Measurements from ENCODE around the gene SLC16A7. TPM values are rescaled to one million over a fixed set of nuclear protein-coding genes. Genes with fewer than 3 reads are reported as not detected.

Gene SLC16A7
- total and polyA plus RNA-seq, 10 of the 15 experiments (the other 5 are each of a cell fraction or from before 2014, with no cell fraction given): 1.5 to 12.9 (median 6.7) TPM

- Histone ChIP-seq H3K36me3 (ENCODE audit: control insufficient read depth in 2 of 2, insufficient read depth in 2 of 2, low read length in 1 of 2) (no peaks in the 10 kb centered on the region), H3K4me2 (ENCODE audit: control insufficient read depth, insufficient read depth) (no peak overlapping the region), H3K9ac (ENCODE audit: control insufficient read depth, insufficient read depth, low read length) (no peak overlapping the region), H4K20me1 (ENCODE audit: control insufficient read depth, insufficient read depth) (no peaks in the 10 kb centered on the region), H3K27ac (ENCODE audit: control insufficient read depth, insufficient read depth) (no peak overlapping the region), H3K4me1 (ENCODE audit: control insufficient read depth, insufficient read depth, low read length) (no peaks in the 10 kb centered on the region), H3K9me3 (replicated peaks; ENCODE audit: control insufficient read depth, insufficient read depth, low read length) (no peaks in the 10 kb centered on the region; the same call in none of the 3 replicates), H3K79me2 (ENCODE audit: control insufficient read depth, insufficient read depth, low read length) (no peaks in the 10 kb centered on the region), H3K27me3 (replicated peaks in 1 of 2; ENCODE audit: control insufficient read depth in 2 of 2, insufficient read depth in 2 of 2, low read length in 1 of 2) (no peaks in the 10 kb centered on the region), H3K4me3 (no peak overlapping the region), H2AFZ (ENCODE audit: control insufficient read depth, low read depth, low read length) (no peak overlapping the region)
- SMC1A ChIA-PET (ENCODE audit: uncharacterized antibody, unreplicated experiment): no interaction called here
- DNase-seq (ENCODE audit: low read depth, low spot score) (no peak), FAIRE-seq (no peak), ATAC-seq (no peak)
- RAD21 ChIA-PET (ENCODE audit: unreplicated experiment): no interaction called here
- in situ Hi-C loops (cut with MboI): no loop called here
- CTCF ChIA-PET: no interaction called here
- intact Hi-C loops (cut with micrococcal nuclease; ENCODE audit: unreplicated experiment): no loop called here
- BruUV-seq (replicated peaks): no TSS peak
- TF ChIP-seq JUNB (IDR thresholded peaks at IDR 0.05) (no peak), CUX1 (IDR thresholded peaks at IDR 0.05; ENCODE audit: insufficient replicate concordance, low read depth, low read length) (no peak)
- 100% methylated on average over 2 of the region's 2 CpGs for WGBS (ENCODE audit: insufficient coverage, insufficient replicate concordance, low lambda C conversion rate, missing lambda C conversion rate)
- POLR2A ChIA-PET: no interaction called here
Observed at GRCh38 chr12:59672273-59672672, 76.4 kb downstream of the SLC16A7 start.

- DNase-seq (ENCODE audit: low read depth, low spot score): no peak
- in situ Hi-C loops (cut with MboI): no loop called here
Observed at GRCh38 chr12:59675461-59675860, 79.6 kb downstream of the SLC16A7 start.

More at GRCh38 chr12:59675461-59675860, 79.6 kb downstream of the SLC16A7 start:
- Histone ChIP-seq H3K27ac (ENCODE audit: control insufficient read depth, insufficient read depth) (no peak overlapping the region), H3K4me2 (ENCODE audit: control insufficient read depth, insufficient read depth) (no peak overlapping the region), H3K79me2 (ENCODE audit: control insufficient read depth, insufficient read depth, low read length) (no peaks in the 10 kb centered on the region), H4K20me1 (ENCODE audit: control insufficient read depth, insufficient read depth) (no peaks in the 10 kb centered on the region), H3K9me3 (replicated peaks; ENCODE audit: control insufficient read depth, insufficient read depth, low read length) (no peaks in the 10 kb centered on the region; the same call in 2 of the 3 replicates), H3K4me1 (ENCODE audit: control insufficient read depth, insufficient read depth, low read length) (no peaks in the 10 kb centered on the region), H2AFZ (ENCODE audit: control insufficient read depth, low read depth, low read length) (no peak overlapping the region), H3K9ac (ENCODE audit: control insufficient read depth, insufficient read depth, low read length) (no peak overlapping the region), H3K36me3 (ENCODE audit: control insufficient read depth in 2 of 2, insufficient read depth in 2 of 2, low read length in 1 of 2) (no peaks in the 10 kb centered on the region), H3K4me3 (no peak overlapping the region), H3K27me3 (replicated peaks in 1 of 2; ENCODE audit: control insufficient read depth in 2 of 2, insufficient read depth in 2 of 2, low read length in 1 of 2) (no peaks in the 10 kb centered on the region)
- ChIA-PET SMC1A (ENCODE audit: uncharacterized antibody, unreplicated experiment) (no interaction called here), RAD21 (ENCODE audit: unreplicated experiment) (no interaction called here), POLR2A (no interaction called here), CTCF (no interaction called here)
- TF ChIP-seq JUND (IDR thresholded peaks at IDR 0.05; ENCODE audit: low read depth, low read length) (no peak), USF1 (IDR thresholded peaks at IDR 0.05; ENCODE audit: borderline replicate concordance, extremely low read length, insufficient read depth, low read depth, low read length) (no peak), E2F8 (IDR thresholded peaks at IDR 0.05; ENCODE audit: low read depth, partially characterized antibody) (no peak), ZNF384 (IDR thresholded peaks at IDR 0.05; ENCODE audit: borderline replicate concordance, low read depth, low read length) (no peak)
- FAIRE-seq (no peak), ATAC-seq (no peak)
- intact Hi-C loops (cut with micrococcal nuclease; ENCODE audit: unreplicated experiment): no loop called here
- WGBS (ENCODE audit: insufficient coverage, insufficient replicate concordance, low lambda C conversion rate, missing lambda C conversion rate): 73% methylated on average over 1 of the region's 1 CpG
- BruUV-seq (replicated peaks): no TSS peak
